ENCODE measurements around the gene HFM1.
"Not testable (repeated sequence)": the region's sequence is repeated elsewhere in the genome, so short reads cannot be mapped to it uniquely, and the experiment has no call there.

Gene HFM1

GRCh38 chr1:91345395-91346005 lies 59.1 kb downstream of the HFM1 start:
- Histone ChIP-seq H3K9me3 (ENCODE audit: control insufficient read depth, low read length) (no peaks in the 10 kb centered on the region), H3K36me3 (ENCODE audit: control insufficient read depth, insufficient read depth, low read length) (no peaks in the 10 kb centered on the region), H3K4me1 (ENCODE audit: control insufficient read depth, insufficient read depth, low read length) (no peaks in the 10 kb centered on the region), H3K9ac (ENCODE audit: low read length) (no peak overlapping the region), H3K4me3 (ENCODE audit: low read length) (no peak overlapping the region), H3K27me3 (ENCODE audit: control insufficient read depth, insufficient read depth, low read length) (no peaks in the 10 kb centered on the region)

GRCh38 chr1:91338501-91338900 lies 66.1 kb downstream of the HFM1 start:
- Histone ChIP-seq H3K4me3 (ENCODE audit: low read length) (no peak overlapping the region), H3K9ac (ENCODE audit: low read length) (no peak overlapping the region), H3K27me3 (ENCODE audit: control insufficient read depth, insufficient read depth, low read length) (no peaks in the 10 kb centered on the region), H3K4me1 (ENCODE audit: control insufficient read depth, insufficient read depth, low read length) (no peaks in the 10 kb centered on the region), H3K9me3 (ENCODE audit: control insufficient read depth, low read length) (no peaks in the 10 kb centered on the region), H3K36me3 (ENCODE audit: control insufficient read depth, insufficient read depth, low read length) (no peaks in the 10 kb centered on the region)

- Histone ChIP-seq H3K4me1 (ENCODE audit: control insufficient read depth, insufficient read depth, low read length) (no peaks in the 10 kb centered on the region), H3K36me3 (ENCODE audit: control insufficient read depth, insufficient read depth, low read length) (no peaks in the 10 kb centered on the region), H3K27me3 (ENCODE audit: control insufficient read depth, insufficient read depth, low read length) (no peaks in the 10 kb centered on the region), H3K9ac (ENCODE audit: low read length) (no peak overlapping the region), H3K9me3 (ENCODE audit: control insufficient read depth, low read length) (no peaks in the 10 kb centered on the region), H3K4me3 (ENCODE audit: low read length) (no peak overlapping the region)
Measured at GRCh38 chr1:91335603-91336002, 69.0 kb downstream of the HFM1 start.

- Histone ChIP-seq H3K9me3 (ENCODE audit: control insufficient read depth, low read length) (no peaks in the 10 kb centered on the region), H3K4me3 (ENCODE audit: low read length) (no peak overlapping the region), H3K9ac (ENCODE audit: low read length) (no peak overlapping the region), H3K36me3 (ENCODE audit: control insufficient read depth, insufficient read depth, low read length) (no peaks in the 10 kb centered on the region), H3K27me3 (ENCODE audit: control insufficient read depth, insufficient read depth, low read length) (no peaks in the 10 kb centered on the region), H3K4me1 (ENCODE audit: control insufficient read depth, insufficient read depth, low read length) (no peaks in the 10 kb centered on the region)
Measured at GRCh38 chr1:91334856-91335255, 69.8 kb downstream of the HFM1 start.

- Histone ChIP-seq H3K9me3 (ENCODE audit: control insufficient read depth, low read length) (no peaks in the 10 kb centered on the region), H3K36me3 (ENCODE audit: control insufficient read depth, insufficient read depth, low read length) (no peaks in the 10 kb centered on the region), H3K4me1 (ENCODE audit: control insufficient read depth, insufficient read depth, low read length) (no peaks in the 10 kb centered on the region), H3K27me3 (ENCODE audit: control insufficient read depth, insufficient read depth, low read length) (no peaks in the 10 kb centered on the region), H3K9ac (ENCODE audit: low read length) (no peak overlapping the region), H3K4me3 (ENCODE audit: low read length) (no peak overlapping the region)
Measured at GRCh38 chr1:91325456-91325855, 79.2 kb downstream of the HFM1 start.

GRCh38 chr1:91314643-91315042 lies 90.0 kb downstream of the HFM1 start:
- Histone ChIP-seq H3K4me1 (ENCODE audit: control insufficient read depth, insufficient read depth, low read length) (no peaks in the 10 kb centered on the region), H3K9ac (ENCODE audit: low read length) (no peak overlapping the region), H3K4me3 (ENCODE audit: low read length) (no peak overlapping the region), H3K36me3 (ENCODE audit: control insufficient read depth, insufficient read depth, low read length) (no peaks in the 10 kb centered on the region), H3K9me3 (ENCODE audit: control insufficient read depth, low read length) (no peaks in the 10 kb centered on the region), H3K27me3 (ENCODE audit: control insufficient read depth, insufficient read depth, low read length) (no peaks in the 10 kb centered on the region)

- H3K4me3 ChIP-seq (ENCODE audit: low read length): no peak overlapping the region
- H3K36me3 ChIP-seq (ENCODE audit: control insufficient read depth, insufficient read depth, low read length): no peaks in the 10 kb centered on the region
- no peak overlapping the region for H3K9ac ChIP-seq (ENCODE audit: low read length)
- no peaks in the 10 kb centered on the region for H3K4me1 ChIP-seq (ENCODE audit: control insufficient read depth, insufficient read depth, low read length)
- no peaks in the 10 kb centered on the region for H3K27me3 ChIP-seq (ENCODE audit: control insufficient read depth, insufficient read depth, low read length)
- no peaks in the 10 kb centered on the region for H3K9me3 ChIP-seq (ENCODE audit: control insufficient read depth, low read length)
Measured at GRCh38 chr1:91311672-91312071, 93.0 kb downstream of the HFM1 start.

GRCh38 chr1:91308544-91308943 lies 96.1 kb downstream of the HFM1 start:
- Histone ChIP-seq H3K9me3 (ENCODE audit: control insufficient read depth, low read length) (no peaks in the 10 kb centered on the region), H3K27me3 (ENCODE audit: control insufficient read depth, insufficient read depth, low read length) (no peaks in the 10 kb centered on the region), H3K4me1 (ENCODE audit: control insufficient read depth, insufficient read depth, low read length) (no peaks in the 10 kb centered on the region), H3K36me3 (ENCODE audit: control insufficient read depth, insufficient read depth, low read length) (no peaks in the 10 kb centered on the region), H3K4me3 (ENCODE audit: low read length) (no peak overlapping the region), H3K9ac (ENCODE audit: low read length) (no peak overlapping the region)

GRCh38 chr1:91307784-91308409 lies 96.7 kb downstream of the HFM1 start:
- Histone ChIP-seq H3K9ac (ENCODE audit: low read length) (no peak overlapping the region), H3K36me3 (ENCODE audit: control insufficient read depth, insufficient read depth, low read length) (no peaks in the 10 kb centered on the region), H3K4me1 (ENCODE audit: control insufficient read depth, insufficient read depth, low read length) (no peaks in the 10 kb centered on the region), H3K9me3 (ENCODE audit: control insufficient read depth, low read length) (no peaks in the 10 kb centered on the region), H3K4me3 (ENCODE audit: low read length) (no peak overlapping the region), H3K27me3 (ENCODE audit: control insufficient read depth, insufficient read depth, low read length) (no peaks in the 10 kb centered on the region)

GRCh38 chr1:91303165-91303564 lies 101.5 kb downstream of the HFM1 start:
- Histone ChIP-seq H3K4me1 (ENCODE audit: control insufficient read depth, insufficient read depth, low read length) (no peaks in the 10 kb centered on the region), H3K9ac (ENCODE audit: low read length) (no peak overlapping the region)

GRCh38 chr1:91288843-91289553 lies 115.6 kb downstream of the HFM1 start:
- H3K4me3 ChIP-seq (ENCODE audit: low read length); H3K4me1 ChIP-seq (ENCODE audit: control insufficient read depth, insufficient read depth, low read length); H3K27me3 ChIP-seq (ENCODE audit: control insufficient read depth, insufficient read depth, low read length); H3K9ac ChIP-seq (ENCODE audit: low read length); H3K36me3 ChIP-seq (ENCODE audit: control insufficient read depth, insufficient read depth, low read length); H3K9me3 ChIP-seq (ENCODE audit: control insufficient read depth, low read length): not testable (repeated sequence)

More at GRCh38 chr1:91303165-91303564, 101.5 kb downstream of the HFM1 start:
- no peaks in the 10 kb centered on the region for H3K36me3 ChIP-seq (ENCODE audit: control insufficient read depth, insufficient read depth, low read length)
- no peaks in the 10 kb centered on the region for H3K27me3 ChIP-seq (ENCODE audit: control insufficient read depth, insufficient read depth, low read length)
- H3K9me3 ChIP-seq (ENCODE audit: control insufficient read depth, low read length): no peaks in the 10 kb centered on the region
- H3K4me3 ChIP-seq (ENCODE audit: low read length): no peak overlapping the region

GRCh38 chr1:91286962-91287317 lies 117.7 kb downstream of the HFM1 start:
- H3K27me3 ChIP-seq (ENCODE audit: control insufficient read depth, insufficient read depth, low read length); H3K9me3 ChIP-seq (ENCODE audit: control insufficient read depth, low read length); H3K4me1 ChIP-seq (ENCODE audit: control insufficient read depth, insufficient read depth, low read length); H3K4me3 ChIP-seq (ENCODE audit: low read length); H3K9ac ChIP-seq (ENCODE audit: low read length); H3K36me3 ChIP-seq (ENCODE audit: control insufficient read depth, insufficient read depth, low read length): not testable (repeated sequence)
